ENCODE measurements around the gene MPPED2.

GRCh38 chr11:30411383-30411782 lies 174.8 kb downstream of the MPPED2 start:
- TF ChIP-seq FOXM1 (IDR thresholded peaks at IDR 0.05; ENCODE audit: borderline replicate concordance, low read depth): no peak
- TF ChIP-seq TEAD4 (IDR thresholded peaks at IDR 0.05): no peak
- TF ChIP-seq EP300 (IDR thresholded peaks at IDR 0.05; ENCODE audit: borderline replicate concordance): no peak
- TF ChIP-seq RAD21 (IDR thresholded peaks at IDR 0.05; ENCODE audit: low read depth): no peak
- TF ChIP-seq TAF1 (IDR thresholded peaks at IDR 0.05; ENCODE audit: low read depth): no peak
- TF ChIP-seq ZBTB7A (IDR thresholded peaks at IDR 0.05; ENCODE audit: low read depth): no peak

All from Ishikawa (cell line).